NT2/D1 (cell line): ENCODE results near the gene PLPP1.

Experiments
- SUZ12 ChIP-seq: IDR thresholded peaks from 2 replicates; pipeline ENCODE4 v1.6.1; 2011; ENCODE audit not compliant: insufficient read length, insufficient read depth; ENCODE audit errors: extremely low read depth
- YY1 ChIP-seq: IDR thresholded peaks from 2 replicates; pipeline ENCODE4 v1.6.1; 2011; ENCODE audit not compliant: insufficient read length, insufficient read depth

DNA sequence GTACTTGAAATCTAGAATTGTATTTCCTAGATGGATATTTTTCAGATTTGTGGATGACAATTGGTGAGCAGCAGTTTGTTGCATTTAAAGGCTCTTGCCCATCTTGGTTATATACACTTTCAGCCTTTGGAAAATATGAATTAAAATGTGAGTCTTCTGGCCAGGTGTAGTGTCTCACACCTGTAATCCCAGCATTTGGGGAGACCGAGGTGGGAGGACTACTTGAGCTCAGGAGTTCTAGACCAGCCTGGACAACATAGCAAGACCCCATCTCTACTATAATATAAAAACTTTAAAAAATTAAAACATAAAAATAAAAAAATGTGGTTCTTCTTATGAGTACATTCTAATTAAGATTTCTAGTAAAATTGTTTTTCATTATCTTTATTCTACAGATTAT is 125.0 kb downstream of the PLPP1 start:
- TF ChIP-seq SUZ12 (no peak), YY1 (no peak)
